ENCODE results near the gene IGSF8. TPM values are rescaled to one million over a fixed set of nuclear protein-coding genes. Genes with fewer than 3 reads are reported as not detected.

IGSF8 gene
- total RNA-seq, 1 donor from 2014 or later: 17.2 TPM

DNA sequence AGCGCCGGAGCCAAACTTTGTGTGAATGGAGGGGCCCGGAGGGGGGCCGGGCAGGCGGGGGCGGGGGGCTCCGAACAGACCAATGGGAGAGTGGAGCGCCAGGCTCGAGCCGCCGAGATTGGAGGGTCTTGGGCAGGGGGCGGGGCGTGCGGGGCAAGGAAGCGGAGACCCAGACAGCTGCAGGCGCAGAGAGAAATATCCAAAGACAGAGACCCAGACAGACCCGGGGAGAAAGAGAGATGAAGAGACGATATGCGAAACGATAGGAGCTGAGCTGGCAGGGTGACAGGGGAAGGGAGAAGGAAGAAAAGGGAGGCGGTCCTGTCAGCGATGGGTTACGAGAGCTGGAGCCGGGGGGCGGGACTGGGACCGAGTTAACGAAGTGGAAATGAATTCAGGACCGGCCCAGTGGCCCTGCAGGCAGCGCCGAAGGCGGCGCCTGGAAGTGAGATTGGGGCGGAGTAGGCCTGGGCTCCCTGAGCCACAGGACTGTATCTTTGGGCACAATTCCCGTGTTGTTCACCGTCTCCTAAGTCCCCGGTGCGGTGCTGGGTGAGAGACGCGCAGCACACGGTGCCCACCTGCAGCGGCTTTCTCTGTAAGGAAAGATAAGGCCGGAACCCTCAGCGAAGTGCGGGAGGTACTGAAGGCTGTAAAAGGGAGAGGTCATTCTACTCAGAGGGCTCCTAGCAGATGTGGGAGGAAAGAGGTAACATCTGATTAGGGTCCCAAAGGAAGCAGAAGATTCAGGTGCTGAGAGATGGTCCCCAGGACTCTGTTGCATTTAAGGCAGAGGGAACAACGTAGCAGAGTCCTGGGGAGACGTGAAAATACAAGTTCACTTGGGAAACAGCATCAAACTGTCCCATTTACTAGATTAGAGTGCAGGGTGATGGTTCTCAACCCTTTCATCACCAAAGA, 27.9 kb downstream of the IGSF8 start:
- no peaks in the 10 kb centered on the region for H3K4me1 Mint-ChIP-seq (ENCODE audit: unreplicated experiment)
- H3K36me3 Mint-ChIP-seq (ENCODE audit: low read depth, unreplicated experiment): no peaks in the 10 kb centered on the region
- peaks cover 17% of the 10 kb centered on the region for H3K27me3 Mint-ChIP-seq (ENCODE audit: unreplicated experiment)
- peak; percentile 76 for DNase-seq (ENCODE audit: low spot score)
- H3K9me3 Mint-ChIP-seq (ENCODE audit: unreplicated experiment): no peaks in the 10 kb centered on the region
- no peak overlapping the region for H3K27ac Mint-ChIP-seq (ENCODE audit: unreplicated experiment)
- TF ChIP-seq, protein P1, sequence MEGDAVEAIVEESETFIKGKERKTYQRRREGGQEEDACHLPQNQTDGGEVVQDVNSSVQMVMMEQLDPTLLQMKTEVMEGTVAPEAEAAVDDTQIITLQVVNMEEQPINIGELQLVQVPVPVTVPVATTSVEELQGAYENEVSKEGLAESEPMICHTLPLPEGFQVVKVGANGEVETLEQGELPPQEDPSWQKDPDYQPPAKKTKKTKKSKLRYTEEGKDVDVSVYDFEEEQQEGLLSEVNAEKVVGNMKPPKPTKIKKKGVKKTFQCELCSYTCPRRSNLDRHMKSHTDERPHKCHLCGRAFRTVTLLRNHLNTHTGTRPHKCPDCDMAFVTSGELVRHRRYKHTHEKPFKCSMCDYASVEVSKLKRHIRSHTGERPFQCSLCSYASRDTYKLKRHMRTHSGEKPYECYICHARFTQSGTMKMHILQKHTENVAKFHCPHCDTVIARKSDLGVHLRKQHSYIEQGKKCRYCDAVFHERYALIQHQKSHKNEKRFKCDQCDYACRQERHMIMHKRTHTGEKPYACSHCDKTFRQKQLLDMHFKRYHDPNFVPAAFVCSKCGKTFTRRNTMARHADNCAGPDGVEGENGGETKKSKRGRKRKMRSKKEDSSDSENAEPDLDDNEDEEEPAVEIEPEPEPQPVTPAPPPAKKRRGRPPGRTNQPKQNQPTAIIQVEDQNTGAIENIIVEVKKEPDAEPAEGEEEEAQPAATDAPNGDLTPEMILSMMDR (IDR thresholded peaks at IDR 0.05; ENCODE audit: unreplicated experiment): no peak
- peak overlapping the region; percentile 95 for H3K4me3 Mint-ChIP-seq (ENCODE audit: unreplicated experiment)

DNA sequence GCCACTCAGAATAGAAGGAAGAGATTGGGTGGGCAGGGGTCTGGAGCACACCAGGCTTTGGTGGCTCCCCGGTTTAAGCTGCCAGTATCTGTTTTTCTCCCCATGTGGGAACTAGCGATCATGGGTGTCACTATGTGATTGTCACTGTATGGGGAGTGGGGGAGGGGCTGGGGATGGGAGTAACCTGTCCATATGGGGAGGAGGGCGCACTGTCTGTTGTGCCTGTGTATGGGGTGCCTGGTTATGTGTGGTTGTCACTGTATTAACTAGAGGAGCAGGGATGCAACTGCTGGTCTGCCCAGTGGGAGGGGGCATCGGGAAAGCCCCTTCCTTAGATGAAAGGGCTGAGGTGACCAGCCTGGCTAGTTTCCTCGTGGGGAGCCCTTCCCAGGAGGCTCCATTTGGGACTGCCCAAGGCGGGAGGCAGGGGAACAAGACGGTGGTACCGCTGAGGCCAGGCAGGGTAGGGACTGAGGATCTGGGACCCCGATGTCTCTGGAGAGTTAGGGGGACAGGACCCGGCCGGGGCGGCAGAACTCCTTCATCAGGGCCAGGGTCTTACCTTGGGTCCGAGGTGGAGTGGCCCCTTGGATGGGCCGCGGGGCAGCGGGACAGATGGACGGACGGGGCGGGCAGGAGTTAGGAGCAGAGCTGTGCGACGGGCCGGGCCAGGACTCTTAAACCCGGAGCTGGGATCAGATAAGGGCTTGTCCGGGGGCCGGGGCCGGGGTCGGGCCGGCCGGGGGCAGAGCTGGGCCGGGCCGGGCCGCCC, 28.8 kb downstream of the IGSF8 start, which contains the start of gene KCNJ10:
Gene KCNJ10, minus strand, starts transcription at position 701 of the 772 bp plus-strand sequence. CDS start 27,628 bp downstream, outside the sequence.
- DNase-seq (ENCODE audit: low spot score): no peak
- Mint-ChIP-seq H3K9me3 (ENCODE audit: unreplicated experiment) (no peaks in the 10 kb centered on the region), H3K4me3 (ENCODE audit: unreplicated experiment) (peak within 1 kb of the TSS; percentile 95), H3K36me3 (ENCODE audit: low read depth, unreplicated experiment) (no peaks in the 10 kb centered on the region), H3K27ac (ENCODE audit: unreplicated experiment) (no peak within 1 kb of the TSS), H3K27me3 (ENCODE audit: unreplicated experiment) (peaks cover 17% of the 10 kb centered on the region), H3K4me1 (ENCODE audit: unreplicated experiment) (no peaks in the 10 kb centered on the region)
- TF ChIP-seq, protein P1 (IDR thresholded peaks at IDR 0.05; ENCODE audit: unreplicated experiment): no peak

DNA sequence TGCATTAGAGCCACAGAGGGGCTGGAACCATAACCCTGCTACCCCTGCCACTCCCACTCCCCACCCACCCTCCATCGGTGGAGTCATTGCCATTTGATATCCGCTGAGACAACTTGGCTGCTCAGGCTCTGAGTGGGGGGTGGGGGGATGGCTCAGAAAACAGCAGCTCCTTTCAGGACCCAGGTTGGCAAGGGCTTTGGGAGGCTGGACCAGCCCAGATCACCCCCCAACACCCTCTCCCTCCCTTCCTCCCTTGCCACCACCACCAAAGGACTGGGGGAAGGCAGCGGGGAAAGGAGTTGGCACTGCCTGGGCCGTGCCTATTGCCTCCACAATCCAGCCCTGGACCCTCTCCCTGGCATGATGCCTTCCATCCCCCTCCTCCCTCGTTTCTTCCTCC, 30.2 kb downstream of the IGSF8 start:
- TF ChIP-seq, protein P1 (IDR thresholded peaks at IDR 0.05; ENCODE audit: unreplicated experiment): no peak
- DNase-seq (ENCODE audit: low spot score): no peak
- Mint-ChIP-seq H3K27me3 (ENCODE audit: unreplicated experiment) (peaks cover 22% of the 10 kb centered on the region), H3K4me3 (ENCODE audit: unreplicated experiment) (no peak overlapping the region), H3K36me3 (ENCODE audit: low read depth, unreplicated experiment) (no peaks in the 10 kb centered on the region), H3K9me3 (ENCODE audit: unreplicated experiment) (no peaks in the 10 kb centered on the region), H3K27ac (ENCODE audit: unreplicated experiment) (no peak overlapping the region), H3K4me1 (ENCODE audit: unreplicated experiment) (no peaks in the 10 kb centered on the region)

DNA sequence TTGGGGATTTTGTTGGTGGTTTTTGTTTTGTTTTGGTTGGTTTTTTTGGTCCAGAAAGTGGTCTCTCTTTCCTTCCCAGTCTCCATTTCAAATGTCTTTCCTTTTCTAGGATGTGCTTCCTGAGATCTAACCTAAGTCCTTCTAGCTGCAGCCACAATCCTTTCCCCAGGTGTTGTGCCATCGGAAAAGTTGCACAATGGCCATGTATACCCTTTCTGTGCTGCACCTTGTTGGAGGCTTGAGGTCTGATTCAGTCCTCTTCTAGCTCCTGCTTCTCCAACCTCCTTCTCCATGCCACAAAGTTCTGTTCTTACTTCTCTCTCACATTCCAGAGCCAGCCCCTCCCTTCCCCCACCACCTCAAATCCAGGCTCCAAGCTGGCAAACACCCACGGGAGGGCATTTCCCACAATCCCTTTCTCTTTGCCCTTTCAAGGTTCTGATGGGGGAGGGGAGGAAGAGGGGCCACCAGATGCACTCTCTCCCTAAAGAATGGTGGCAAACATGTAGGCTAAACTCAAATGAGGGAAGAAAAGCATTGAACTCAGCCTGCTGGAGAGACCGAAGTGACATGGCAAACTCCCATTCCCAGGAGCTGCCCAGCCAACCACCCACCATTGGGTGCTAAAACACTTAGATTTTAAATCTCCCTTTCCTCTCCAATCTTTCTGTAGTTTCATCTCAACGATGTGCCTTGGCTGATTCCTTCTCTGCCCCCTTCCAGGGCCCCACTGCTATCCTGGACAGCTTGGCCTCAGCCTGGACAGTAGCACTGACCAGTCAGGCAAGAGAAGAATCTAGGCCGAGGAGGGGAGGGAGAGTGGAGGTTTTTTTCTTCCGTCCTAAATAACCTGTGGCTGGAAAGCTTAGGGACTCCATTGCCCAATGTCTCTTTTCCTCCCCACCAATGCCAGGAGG, 31.3 kb downstream of the IGSF8 start:
- Mint-ChIP-seq H3K4me3 (ENCODE audit: unreplicated experiment) (no peak overlapping the region), H3K27me3 (ENCODE audit: unreplicated experiment) (peaks cover 21% of the 10 kb centered on the region), H3K27ac (ENCODE audit: unreplicated experiment) (no peak overlapping the region), H3K36me3 (ENCODE audit: low read depth, unreplicated experiment) (no peaks in the 10 kb centered on the region), H3K4me1 (ENCODE audit: unreplicated experiment) (no peaks in the 10 kb centered on the region), H3K9me3 (ENCODE audit: unreplicated experiment) (no peaks in the 10 kb centered on the region)
- TF ChIP-seq, protein P1 (IDR thresholded peaks at IDR 0.05; ENCODE audit: unreplicated experiment): no peak
- no peak for DNase-seq (ENCODE audit: low spot score)

Measured in endothelial cell (in vitro differentiated cells).